Kidney epithelial cell (primary cell): ENCODE measurements around the gene ANKRD17. TPM values are rescaled to one million over a fixed set of nuclear protein-coding genes. Genes with fewer than 3 reads are reported as not detected.

Experiments
- DNase-seq: peaks from one replicate; pipeline ENCODE4 v3.0.0-alpha.2; 2010; ENCODE audit warnings: low read depth
- H3K27me3 ChIP-seq: 2 replicates; pipeline ENCODE4 v1.6.0; 2011; ENCODE audit warnings: low read length; ENCODE audit not compliant: control insufficient read depth, insufficient read depth
- H3K36me3 ChIP-seq: 2 replicates; pipeline ENCODE4 v1.5.1; 2011; ENCODE audit warnings: low read length; ENCODE audit not compliant: control insufficient read depth, insufficient read depth
- H3K4me3 ChIP-seq: 2 replicates; pipeline ENCODE4 v1.5.1; 2011; ENCODE audit warnings: low read depth, mild to moderate bottlenecking, control low read depth, low read length
- CTCF ChIP-seq: IDR thresholded peaks from 2 replicates; pipeline ENCODE4 v1.5.1; 2011; ENCODE audit warnings: mild to moderate bottlenecking, moderate library complexity, low read length, control low read depth, inconsistent platforms; ENCODE audit not compliant: insufficient read depth, poor library complexity, severe bottlenecking
- total RNA-seq: library from RNA; depleted of rRNA; stranded (reverse); fragments of >200 nt; gene quantifications from 2 replicates; pipeline ENCODE4 v1.2.3, GENCODE V29; 2015

ANKRD17 gene
- total RNA-seq, 1 donor from 2014 or later = 39.9 TPM

GRCh38 chr4:73099143-73099542 lies 159.5 kb downstream of the ANKRD17 start:
- TF ChIP-seq CTCF = no peak
- H3K4me3 ChIP-seq = no peak overlapping the region
- DNase-seq = no peak
- no peaks in the 10 kb centered on the region for H3K27me3 ChIP-seq
- no peaks in the 10 kb centered on the region for H3K36me3 ChIP-seq

- H3K36me3 ChIP-seq = no peaks in the 10 kb centered on the region
- no peak overlapping the region for H3K4me3 ChIP-seq
- no peaks in the 10 kb centered on the region for H3K27me3 ChIP-seq
- no peak for TF ChIP-seq CTCF
- DNase-seq = no peak
These were observed 159.9 kb downstream of the ANKRD17 start for GRCh38 chr4:73098713-73099112.

GRCh38 chr4:73098016-73098415 lies 160.6 kb downstream of the ANKRD17 start:
- Histone ChIP-seq H3K27me3 (no peaks in the 10 kb centered on the region), H3K36me3 (no peaks in the 10 kb centered on the region), H3K4me3 (no peak overlapping the region)
- no peak for TF ChIP-seq CTCF
- DNase-seq = no peak

GRCh38 chr4:73092868-73093267 lies 165.7 kb downstream of the ANKRD17 start:
- TF ChIP-seq CTCF = no peak
- Histone ChIP-seq H3K27me3 (no peaks in the 10 kb centered on the region), H3K36me3 (peaks cover 6% of the 10 kb centered on the region), H3K4me3 (no peak overlapping the region)
- no peak for DNase-seq

GRCh38 chr4:73090738-73091137 lies 167.9 kb downstream of the ANKRD17 start:
- Histone ChIP-seq H3K36me3 (peaks cover 6% of the 10 kb centered on the region), H3K4me3 (no peak overlapping the region), H3K27me3 (no peaks in the 10 kb centered on the region)
- no peak for DNase-seq
- TF ChIP-seq CTCF = no peak

GRCh38 chr4:73087871-73088270 lies 170.7 kb downstream of the ANKRD17 start:
- TF ChIP-seq CTCF = no peak
- no peak overlapping the region for H3K4me3 ChIP-seq
- no peaks in the 10 kb centered on the region for H3K27me3 ChIP-seq
- peaks cover 6% of the 10 kb centered on the region for H3K36me3 ChIP-seq
- no peak for DNase-seq
